NCI-H2107 treated with DMSO at 0.1 percent for 48 hours (cell line): Measurements from ENCODE around the gene HLCS.

ENCODE experiments used
- DNase-seq: peaks from one replicate; lab custom pipeline; 2025; ENCODE audit not compliant: unreplicated experiment; lab: John Stamatoyannopoulos, UW

HLCS gene

GRCh38 chr21:36783612-36784374, 182.7 kb downstream of the HLCS start:
- no peak for DNase-seq

- DNase-seq = no peak
Measured at GRCh38 chr21:36780861-36781260, 185.6 kb downstream of the HLCS start.

- no peak for DNase-seq
Measured at GRCh38 chr21:36776981-36777617, 189.4 kb downstream of the HLCS start.

- no peak for DNase-seq
Measured at GRCh38 chr21:36773995-36774394, 192.5 kb downstream of the HLCS start.

GRCh38 chr21:36773117-36773516, 193.4 kb downstream of the HLCS start:
- peak; percentile 19 for DNase-seq

GRCh38 chr21:36769051-36769839, 197.2 kb downstream of the HLCS start:
- DNase-seq = no peak

GRCh38 chr21:36768496-36768895, 198.0 kb downstream of the HLCS start:
- DNase-seq = no peak

- DNase-seq = no peak
Measured at GRCh38 chr21:36767096-36767495, 199.4 kb downstream of the HLCS start.

GRCh38 chr21:36766511-36766910, 200.0 kb downstream of the HLCS start:
- DNase-seq = no peak

- DNase-seq = no peak
Measured at GRCh38 chr21:36765229-36765628, 201.2 kb downstream of the HLCS start.

GRCh38 chr21:36763305-36763704, 203.2 kb downstream of the HLCS start:
- DNase-seq = no peak

GRCh38 chr21:36762642-36763041, 203.8 kb downstream of the HLCS start:
- no peak for DNase-seq

- DNase-seq = no peak
Measured at GRCh38 chr21:36761685-36762084, 204.8 kb downstream of the HLCS start.

GRCh38 chr21:36759348-36760083, 207.0 kb downstream of the HLCS start:
- peak; percentile 22 for DNase-seq

- no peak for DNase-seq
Measured at GRCh38 chr21:36757196-36757595, 209.3 kb downstream of the HLCS start.

GRCh38 chr21:36756527-36756926, 209.9 kb downstream of the HLCS start:
- no peak for DNase-seq

GRCh38 chr21:36754241-36754898, 212.1 kb downstream of the HLCS start:
- DNase-seq = no peak

- DNase-seq = no peak
Measured at GRCh38 chr21:36753556-36753955, 212.9 kb downstream of the HLCS start.

GRCh38 chr21:36751383-36751782, 215.1 kb downstream of the HLCS start:
- no peak for DNase-seq

- DNase-seq = no peak
Measured at GRCh38 chr21:36750576-36750959, 215.9 kb downstream of the HLCS start.
